Measurements from ENCODE around the gene RORC. TPM values are rescaled to one million over a fixed set of nuclear protein-coding genes. Genes with fewer than 3 reads are reported as not detected.

The RORC gene
- total and polyA plus RNA-seq, 4 donors: 7.6 to 24.7 (median 9.6) TPM

DNA sequence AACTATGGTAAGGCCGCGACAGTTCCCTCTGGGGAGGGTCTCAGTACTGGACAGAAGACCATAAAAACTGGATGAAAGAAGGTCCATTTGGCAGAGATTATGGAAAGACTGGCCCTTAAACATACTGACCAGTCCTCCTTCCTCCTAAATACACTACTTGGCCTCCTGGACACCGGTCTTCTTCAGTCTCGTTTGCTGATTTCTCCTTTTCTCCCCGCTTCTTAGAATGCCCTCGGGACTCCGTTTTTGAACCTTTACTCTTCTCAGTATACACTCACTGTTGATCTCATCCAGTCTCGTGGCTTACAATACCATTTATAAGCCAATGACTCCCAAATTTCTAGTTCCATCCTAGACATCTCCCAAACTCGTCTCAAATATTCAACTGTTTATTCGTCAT lies 67.6 kb downstream of the RORC start:
- 55 to 57% methylated on average over 10 of the region's 10 CpGs for WGBS, 2 donors
- no peak for DNase-seq
- peak overlapping the region; percentile 72 to 90 for H3K9ac ChIP-seq (ENCODE audit: insufficient read depth in 1 of 2, low read length in 2 of 2)
- H3K36me3 ChIP-seq (ENCODE audit: control insufficient read depth in 4 of 4, insufficient read depth in 4 of 4, low read length in 4 of 4): peaks cover 10 to 26% (median 12%) of the 10 kb centered on the region in 4 donors
- H3K4me3 ChIP-seq: peak overlapping the region; percentile 83
- H3K4me1 ChIP-seq (ENCODE audit: control insufficient read depth in 5 of 5, insufficient read depth in 5 of 5, low read length in 5 of 5): peaks cover 2 to 15% (median 7%) of the 10 kb centered on the region in 5 donors
- ATAC-seq (ENCODE audit: insufficient read depth, low FRiP score): no peak
- peak overlapping the region; percentile 92 to 98 for H3K27ac ChIP-seq (ENCODE audit: low read depth in 1 of 2, low read length in 1 of 2)
- no peaks in the 10 kb centered on the region for H3K27me3 ChIP-seq (ENCODE audit: control insufficient read depth in 3 of 3, insufficient read depth in 3 of 3, low read length in 2 of 3)
- H3K9me3 ChIP-seq (ENCODE audit: control insufficient read depth in 4 of 4, insufficient read depth in 3 of 4, low read length in 3 of 4): no peaks in the 10 kb centered on the region
- TF ChIP-seq, protein P1, sequence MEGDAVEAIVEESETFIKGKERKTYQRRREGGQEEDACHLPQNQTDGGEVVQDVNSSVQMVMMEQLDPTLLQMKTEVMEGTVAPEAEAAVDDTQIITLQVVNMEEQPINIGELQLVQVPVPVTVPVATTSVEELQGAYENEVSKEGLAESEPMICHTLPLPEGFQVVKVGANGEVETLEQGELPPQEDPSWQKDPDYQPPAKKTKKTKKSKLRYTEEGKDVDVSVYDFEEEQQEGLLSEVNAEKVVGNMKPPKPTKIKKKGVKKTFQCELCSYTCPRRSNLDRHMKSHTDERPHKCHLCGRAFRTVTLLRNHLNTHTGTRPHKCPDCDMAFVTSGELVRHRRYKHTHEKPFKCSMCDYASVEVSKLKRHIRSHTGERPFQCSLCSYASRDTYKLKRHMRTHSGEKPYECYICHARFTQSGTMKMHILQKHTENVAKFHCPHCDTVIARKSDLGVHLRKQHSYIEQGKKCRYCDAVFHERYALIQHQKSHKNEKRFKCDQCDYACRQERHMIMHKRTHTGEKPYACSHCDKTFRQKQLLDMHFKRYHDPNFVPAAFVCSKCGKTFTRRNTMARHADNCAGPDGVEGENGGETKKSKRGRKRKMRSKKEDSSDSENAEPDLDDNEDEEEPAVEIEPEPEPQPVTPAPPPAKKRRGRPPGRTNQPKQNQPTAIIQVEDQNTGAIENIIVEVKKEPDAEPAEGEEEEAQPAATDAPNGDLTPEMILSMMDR (IDR thresholded peaks at IDR 0.05; ENCODE audit: control extremely low read depth, extremely low read depth): no peak

- Histone ChIP-seq H3K9ac (ENCODE audit: insufficient read depth in 1 of 2, low read length in 2 of 2) (peak within 1 kb of the TSS; percentile 72 to 90), H3K9me3 (ENCODE audit: control insufficient read depth in 4 of 4, insufficient read depth in 3 of 4, low read length in 3 of 4) (no peaks in the 10 kb centered on the region), H3K36me3 (ENCODE audit: control insufficient read depth in 4 of 4, insufficient read depth in 4 of 4, low read length in 4 of 4) (peaks cover 10 to 30% (median 12%) of the 10 kb centered on the region in 4 donors), H3K27ac (ENCODE audit: low read depth in 1 of 2, low read length in 1 of 2) (peak within 1 kb of the TSS; percentile 92 to 98), H3K27me3 (ENCODE audit: control insufficient read depth in 3 of 3, insufficient read depth in 3 of 3, low read length in 2 of 3) (no peaks in the 10 kb centered on the region), H3K4me3 (peak within 1 kb of the TSS; percentile 83), H3K4me1 (ENCODE audit: control insufficient read depth in 5 of 5, insufficient read depth in 5 of 5, low read length in 5 of 5) (peaks cover 2 to 15% (median 7%) of the 10 kb centered on the region in 5 donors)
- WGBS, 2 donors: 0 to 1% methylated on average over 68 of the region's 68 CpGs
- ATAC-seq (ENCODE audit: insufficient read depth, low FRiP score) (peak; percentile 99), DNase-seq (peak; percentile 85 to 89 (median 86))
- TF ChIP-seq, protein P1 (IDR thresholded peaks at IDR 0.05; ENCODE audit: control extremely low read depth, extremely low read depth): no peak
Observed at GRCh38 chr1:151762941-151763921, 68.4 kb downstream of the RORC start, which contains the start of gene MRPL9. Gene MRPL9 (minus strand): TSS chr1:151763496. CDS start chr1:151763479, 17 bp downstream.

DNA sequence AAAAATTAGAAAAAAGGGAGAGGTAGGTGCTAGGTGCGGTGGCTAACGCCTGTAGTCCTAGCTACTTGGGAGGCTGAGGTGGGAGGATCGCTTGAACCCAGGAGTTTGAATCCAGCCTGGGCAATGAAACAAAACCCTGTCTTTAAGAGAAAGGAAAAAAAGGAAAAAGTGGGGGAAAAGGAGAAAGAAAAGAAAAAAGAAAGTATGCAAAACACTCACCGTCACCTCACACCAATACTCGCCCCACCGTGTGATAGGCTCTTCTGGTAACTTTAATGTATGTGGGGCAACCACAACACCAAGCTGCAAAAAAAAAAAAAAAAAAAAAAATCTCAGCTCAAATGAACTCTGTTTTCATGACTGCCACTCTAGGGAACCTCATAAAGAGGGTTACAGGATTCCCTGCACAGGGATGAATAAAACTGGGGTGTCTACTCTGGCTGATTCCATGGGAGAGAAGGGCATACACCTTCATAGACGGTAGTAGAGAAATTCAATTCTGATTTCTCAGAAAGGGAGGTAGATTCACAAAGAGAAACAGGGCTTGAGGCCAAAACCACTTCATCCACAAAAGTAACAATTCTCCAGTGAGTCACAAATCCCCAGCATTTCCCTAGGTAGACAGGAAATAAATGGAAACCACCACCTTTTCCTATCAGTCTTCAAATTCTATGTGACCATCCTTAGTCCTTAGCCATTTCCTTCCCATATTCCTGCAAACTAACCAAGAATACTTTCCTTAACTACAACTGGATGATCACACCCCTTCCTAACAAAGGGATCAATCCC lies 70.8 kb downstream of the RORC start:
- H3K4me3 ChIP-seq: no peak overlapping the region
- no peak overlapping the region for H3K9ac ChIP-seq (ENCODE audit: insufficient read depth in 1 of 2, low read length in 2 of 2)
- H3K27ac ChIP-seq (ENCODE audit: low read depth in 1 of 2, low read length in 1 of 2): no peak overlapping the region
- peaks cover 10 to 37% (median 15%) of the 10 kb centered on the region in 4 donors for H3K36me3 ChIP-seq (ENCODE audit: control insufficient read depth in 4 of 4, insufficient read depth in 4 of 4, low read length in 4 of 4)
- TF ChIP-seq, protein P1 (IDR thresholded peaks at IDR 0.05; ENCODE audit: control extremely low read depth, extremely low read depth): no peak
- DNase-seq (no peak), ATAC-seq (ENCODE audit: insufficient read depth, low FRiP score) (no peak)
- H3K4me1 ChIP-seq (ENCODE audit: control insufficient read depth in 5 of 5, insufficient read depth in 5 of 5, low read length in 5 of 5): peaks cover 2 to 15% (median 7%) of the 10 kb centered on the region in 5 donors
- no peaks in the 10 kb centered on the region for H3K9me3 ChIP-seq (ENCODE audit: control insufficient read depth in 4 of 4, insufficient read depth in 3 of 4, low read length in 3 of 4)
- no peaks in the 10 kb centered on the region for H3K27me3 ChIP-seq (ENCODE audit: control insufficient read depth in 3 of 3, insufficient read depth in 3 of 3, low read length in 2 of 3)
- 80 to 95% methylated on average over 7 of the region's 7 CpGs for WGBS, 2 donors

Data from lung (tissue), 12 donors.